Measurements from ENCODE around the gene HMGB1. TPM values are rescaled to one million over a fixed set of nuclear protein-coding genes. Genes with fewer than 3 reads are reported as not detected.

HMGB1 gene
- total and polyA plus RNA-seq, 2 donors (not counting 3 experiments of a cell fraction or from before 2014, with no cell fraction given), result 111 to 670 TPM

GRCh38 chr13:30437177-30437576 lies 28.6 kb downstream of the HMGB1 start:
- no peak for DNase-seq (ENCODE audit: low read depth, low spot score)
- CTCF ChIA-PET, result interaction anchor here (0.9 to 1.3 kb wide), 2 partner anchors 83 to 144 kb away, joined by 3 to 4 read pairs; no protein-coding TSS in a partner anchor
- dilution Hi-C loops (cut with MboI; ENCODE audit: extremely low pct_ligation_motif_present, low sequenced_read_pairs) (no loop called here), intact Hi-C loops (cut with micrococcal nuclease) (no loop called here)
- no peak overlapping the region for H3K9ac ChIP-seq (replicated peaks; ENCODE audit: extremely low read depth, insufficient read depth, low read length)
- no peak for FAIRE-seq
- POLR2A ChIA-PET, result no interaction called here
- H3K36me3 ChIP-seq (ENCODE audit: control insufficient read depth in 2 of 2, extremely low read depth in 1 of 2, insufficient read depth in 2 of 2, low read length in 2 of 2), result no peaks in the 10 kb centered on the region
- H3K4me2 ChIP-seq (ENCODE audit: insufficient read depth, low read length), result no peak overlapping the region
- H3K9me1 ChIP-seq (replicated peaks; ENCODE audit: control insufficient read depth, extremely low read depth, insufficient read depth, low read length), result no peaks in the 10 kb centered on the region
- no peaks in the 10 kb centered on the region for H4K20me1 ChIP-seq (replicated peaks; ENCODE audit: control insufficient read depth, extremely low read depth, insufficient read depth, low read length)
- peaks cover 5 to 6% of the 10 kb centered on the region in 2 experiments for H3K27me3 ChIP-seq (ENCODE audit: control insufficient read depth in 2 of 2, insufficient read depth in 2 of 2, low read length in 2 of 2)
- H3K4me1 ChIP-seq (ENCODE audit: control insufficient read depth, extremely low read depth, insufficient read depth, low read length), result no peaks in the 10 kb centered on the region
- TF ChIP-seq MAX (IDR thresholded peaks at IDR 0.05; ENCODE audit: insufficient read depth, insufficient read length) (no peak), CTCF (IDR thresholded peaks at IDR 0.05; ENCODE audit: extremely low read depth in 1 of 2, insufficient read depth in 1 of 2, low read depth in 1 of 2, low read length in 2 of 2) (no peak), EZH2 (IDR thresholded peaks at IDR 0.05; ENCODE audit: borderline replicate concordance, low read depth, low read length, severe bottlenecking) (no peak), JUN (IDR thresholded peaks at IDR 0.05; ENCODE audit: borderline replicate concordance, insufficient read depth, insufficient read length, low read depth) (no peak), GATA2 (IDR thresholded peaks at IDR 0.05; ENCODE audit: insufficient read depth, insufficient read length, low read depth, low read length) (no peak), POLR2AphosphoS5 (IDR thresholded peaks at IDR 0.05; ENCODE audit: insufficient read depth, low read depth, low read length) (no peak), POLR2A (IDR thresholded peaks at IDR 0.05; ENCODE audit: low read depth, low read length) (no peak), FOS (IDR thresholded peaks at IDR 0.05; ENCODE audit: borderline replicate concordance, insufficient read depth, low read length) (no peak), MYC (IDR thresholded peaks at IDR 0.05; ENCODE audit: low read depth, low read length) (no peak)
- no peak overlapping the region for H3K27ac ChIP-seq (ENCODE audit: insufficient read depth, low read depth, low read length)
- H3K4me3 ChIP-seq (replicated peaks in 1 of 3; ENCODE audit: insufficient read depth in 1 of 3, low read depth in 1 of 3, low read length in 3 of 3), result no peak overlapping the region
- no peak overlapping the region for H2AFZ ChIP-seq (ENCODE audit: low read depth, low read length)
- no peaks in the 10 kb centered on the region for H3K79me2 ChIP-seq (ENCODE audit: control insufficient read depth, insufficient read depth, low read length)
- no peaks in the 10 kb centered on the region for H3K9me3 ChIP-seq (replicated peaks; ENCODE audit: control insufficient read depth, insufficient read depth, low read length)
- BruUV-seq (replicated peaks), result no TSS peak

Measured in endothelial cell of umbilical vein (primary cell).